SU-DHL-6 (cell line): ENCODE results near the gene LRRC3.

ENCODE experiments used
- H2AFZ ChIP-seq: fragments of 200-600 bp; sonication (generic); 2 replicates; pipeline ENCODE4 v1.6.1; 2014; ENCODE audit warnings: low read depth, mild to moderate bottlenecking, moderate library complexity, mixed read lengths, antibody characterized with exemption, low read length; ENCODE audit not compliant: severe bottlenecking
- H3F3A ChIP-seq: fragments of 200-600 bp; shearing (Covaris generic); 2 replicates; pipeline ENCODE4 v1.6.0; 2016; ENCODE audit warnings: antibody characterized with exemption, mild to moderate bottlenecking; ENCODE audit not compliant: insufficient read depth
- H3K27ac ChIP-seq: fragments of 200-600 bp; sonication (generic); 2 replicates; pipeline ENCODE4 v1.5.1; 2016; ENCODE audit warnings: low read depth, mild to moderate bottlenecking, low read length, moderate library complexity, mixed read lengths
- H3K27me3 ChIP-seq: fragments of 200-600 bp; sonication (generic), shearing (Covaris generic); 2 replicates; pipeline ENCODE4 v1.6.0; 2014; ENCODE audit warnings: mild to moderate bottlenecking, low read length
- H3K36me3 ChIP-seq: fragments of 200-600 bp; sonication (generic); 2 replicates; pipeline ENCODE4 v1.6.1; 2014; ENCODE audit warnings: mild to moderate bottlenecking, low read length, mixed read lengths
- H3K4me2 ChIP-seq: fragments of 300-600, 200-600 bp; shearing (Covaris generic), sonication (generic); 2 replicates; pipeline ENCODE4 v1.6.0; 2014; ENCODE audit warnings: low read length, low read depth, mild to moderate bottlenecking; ENCODE audit not compliant: poor library complexity, severe bottlenecking
- H3K4me3 ChIP-seq: fragments of 200-600 bp; sonication (generic); 2 replicates; pipeline ENCODE4 v1.5.1; 2014; ENCODE audit warnings: antibody characterized with exemption, low read length, mild to moderate bottlenecking, mixed read lengths; ENCODE audit not compliant: insufficient read depth, poor library complexity, severe bottlenecking
- H3K79me2 ChIP-seq: fragments of 200-600 bp; sonication (generic); 2 replicates; pipeline ENCODE4 v1.6.1; 2014; ENCODE audit warnings: mild to moderate bottlenecking, low read length, moderate library complexity; ENCODE audit not compliant: insufficient read depth
- H3K9ac ChIP-seq: fragments of 200-600 bp; sonication (generic); 2 replicates; pipeline ENCODE4 v1.7.0; 2014; ENCODE audit warnings: mild to moderate bottlenecking, low read length
- H3K9me2 ChIP-seq: fragments of 200-600 bp; sonication (generic); replicated peaks from 2 replicates; pipeline ENCODE4 v1.6.1; 2014; ENCODE audit warnings: low read length; ENCODE audit not compliant: insufficient read depth
- H3K9me3 ChIP-seq: fragments of 200-600 bp; sonication (generic); 2 replicates; pipeline ENCODE4 v1.6.1; 2014; ENCODE audit warnings: low read length, mixed read lengths; ENCODE audit not compliant: insufficient read depth
- H4K20me1 ChIP-seq: fragments of 200-600 bp; sonication (generic); 2 replicates; pipeline ENCODE4 v1.6.1; 2014; ENCODE audit warnings: low read depth, mild to moderate bottlenecking, antibody characterized with exemption, low read length, moderate library complexity, mixed read lengths
- CTCF ChIP-seq: fragments of 200-600 bp; sonication (generic); IDR thresholded peaks from one replicate; pipeline ENCODE4 v1.5.1; 2017; ENCODE audit warnings: antibody characterized with exemption, mild to moderate bottlenecking, low read length, moderate library complexity; ENCODE audit not compliant: insufficient read depth, poor library complexity, severe bottlenecking
- EZH2phosphoT487 ChIP-seq: fragments of 200-600 bp; sonication (generic), shearing (Covaris generic); conservative IDR thresholded peaks from 2 replicates; pipeline ENCODE4 v1.6.1; 2018; ENCODE audit warnings: mild to moderate bottlenecking, antibody characterized with exemption, low read length, moderate library complexity, mixed read lengths

Gene LRRC3

GRCh38 chr21:44423941-44424607 is 31.2 kb upstream of the LRRC3 start:
- H3K36me3 ChIP-seq: no peaks in the 10 kb centered on the region
- H4K20me1 ChIP-seq: no peaks in the 10 kb centered on the region
- no peak overlapping the region for H3K27ac ChIP-seq
- no peak overlapping the region for H3K9ac ChIP-seq
- no peaks in the 10 kb centered on the region for H3K9me2 ChIP-seq
- H3K79me2 ChIP-seq: no peaks in the 10 kb centered on the region
- H3K9me3 ChIP-seq: peaks cover 12% of the 10 kb centered on the region; the same call in 1 of the 2 replicates
- no peak overlapping the region for H2AFZ ChIP-seq
- H3F3A ChIP-seq: no peaks in the 10 kb centered on the region
- no peaks in the 10 kb centered on the region for H3K27me3 ChIP-seq
- TF ChIP-seq CTCF: no peak
- TF ChIP-seq EZH2phosphoT487: no peak
- H3K4me2 ChIP-seq: no peak overlapping the region
- H3K4me3 ChIP-seq: no peak overlapping the region

- Histone ChIP-seq H3K79me2 (no peaks in the 10 kb centered on the region), H3F3A (no peaks in the 10 kb centered on the region), H3K9me3 (peaks cover 6% of the 10 kb centered on the region; the same call in 1 of the 2 replicates), H3K9ac (no peak overlapping the region), H3K27ac (no peak overlapping the region), H3K27me3 (no peaks in the 10 kb centered on the region), H4K20me1 (no peaks in the 10 kb centered on the region), H3K9me2 (no peaks in the 10 kb centered on the region), H3K4me3 (no peak overlapping the region), H3K4me2 (no peak overlapping the region), H3K36me3 (no peaks in the 10 kb centered on the region), H2AFZ (no peak overlapping the region)
- TF ChIP-seq CTCF (no peak), EZH2phosphoT487 (no peak)
Measured at GRCh38 chr21:44424608-44425306, 30.6 kb upstream of the LRRC3 start.

GRCh38 chr21:44425307-44425894 is 29.9 kb upstream of the LRRC3 start:
- no peak for TF ChIP-seq CTCF
- no peak for TF ChIP-seq EZH2phosphoT487
- no peaks in the 10 kb centered on the region for H3K36me3 ChIP-seq
- no peaks in the 10 kb centered on the region for H3K27me3 ChIP-seq
- no peaks in the 10 kb centered on the region for H4K20me1 ChIP-seq
- no peak overlapping the region for H3K9ac ChIP-seq
- no peak overlapping the region for H2AFZ ChIP-seq
- no peak overlapping the region for H3K27ac ChIP-seq
- H3F3A ChIP-seq: no peaks in the 10 kb centered on the region
- H3K9me2 ChIP-seq: no peaks in the 10 kb centered on the region
- peaks cover 6% of the 10 kb centered on the region; the same call in 1 of the 2 replicates for H3K9me3 ChIP-seq
- H3K4me3 ChIP-seq: no peak overlapping the region
- H3K79me2 ChIP-seq: no peaks in the 10 kb centered on the region
- no peak overlapping the region for H3K4me2 ChIP-seq
